Transverse colon (tissue), 4 donors: ENCODE results near the gene CHCHD6.

ENCODE experiments used
- CTCF ChIP-seq, 5 experiments: fragments of 200-600 bp in 3 of 5; fragments of 450-650 bp in 2 of 5; sonication (generic) in 3 of 5; IDR thresholded peaks; 1 replicate in 2 of 5; 2 replicates in 3 of 5; pipeline ENCODE4 v1.5.1; 2016 to 2017; ENCODE audit warnings: antibody characterized with exemption in 5 of 5, inconsistent platforms in 3 of 5, mild to moderate bottlenecking in 2 of 5, moderate library complexity in 1 of 5
- EP300 ChIP-seq: sonication (generic); formaldehyde crosslinking; IDR thresholded peaks from one replicate; pipeline ENCODE4 v1.6.1; 2017; ENCODE audit warnings: antibody characterized with exemption, low read depth
- POLR2AphosphoS5 ChIP-seq, 3 donors: sonication (generic); formaldehyde crosslinking; IDR thresholded peaks; one replicate each; pipeline ENCODE4 v1.6.1; 2016; ENCODE audit warnings: antibody characterized with exemption in 3 of 3

GRCh38 chr3:126971891-126972351 lies 267.9 kb downstream of the CHCHD6 start:
- no peak for TF ChIP-seq CTCF (IDR thresholded peaks at IDR 0.05)
- TF ChIP-seq EP300: no peak
- no peak for TF ChIP-seq POLR2AphosphoS5 (IDR thresholded peaks at IDR 0.05)
